OCI-M2 (cell line): ENCODE results near the gene HSPB7.
A peak's percentile ranks its signal among the peaks of the same experiment; 100 is the strongest.
"Not testable (repeated sequence)": the region's sequence is repeated elsewhere in the genome, so short reads cannot be mapped to it uniquely, and the experiment has no call there.

Experiments used
- DNase-seq: peaks from one replicate; lab custom pipeline; 2025; ENCODE audit not compliant: unreplicated experiment; lab: John Stamatoyannopoulos, UW

Gene HSPB7

DNA sequence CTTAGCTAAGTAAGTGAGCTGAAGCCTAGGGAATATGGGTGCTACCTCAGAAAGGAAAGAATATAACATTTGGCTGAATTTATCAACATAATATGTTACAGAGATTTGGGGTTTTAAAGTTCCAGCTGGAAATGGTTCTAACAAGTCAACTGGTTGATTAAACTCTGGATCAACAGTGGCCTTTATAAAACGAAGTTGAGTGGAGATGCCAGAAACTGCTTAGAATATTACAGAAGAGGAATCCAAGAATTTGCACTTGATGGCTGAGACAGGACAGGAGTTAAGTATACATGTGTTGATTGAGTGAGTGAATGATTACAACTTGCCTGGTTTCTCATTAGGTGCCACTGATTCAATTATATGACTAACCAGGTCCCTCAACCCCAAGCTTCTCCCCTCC lies 34.6 kb downstream of the HSPB7 start:
- DNase-seq: no peak

DNA sequence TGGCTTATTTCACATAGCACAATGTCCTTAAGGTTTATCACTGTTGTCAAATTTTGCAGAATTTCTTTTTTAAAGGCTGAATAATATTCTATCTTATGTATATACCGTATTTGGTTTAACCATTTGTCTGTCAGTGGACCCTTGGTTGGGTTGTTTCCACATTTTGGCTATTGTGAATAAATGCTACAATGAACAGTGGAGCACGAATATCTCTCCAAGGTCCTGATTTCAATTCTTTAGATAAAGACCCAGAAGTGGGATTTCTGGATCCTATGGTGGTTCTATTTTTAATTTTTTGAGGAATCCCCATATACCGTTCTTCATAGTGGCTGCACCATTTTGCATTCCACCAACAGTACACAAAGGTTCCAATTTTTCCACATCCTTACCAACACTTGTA lies 36.2 kb downstream of the HSPB7 start:
- no peak for DNase-seq

GRCh38 chr1:15977947-15978346 lies 39.9 kb downstream of the HSPB7 start:
- not testable (repeated sequence) for DNase-seq

- peak; percentile 25 for DNase-seq
These were observed 41.8 kb downstream of the HSPB7 start, which contains the start of gene ZBTB17 for GRCh38 chr1:15975805-15976680. Gene ZBTB17 (minus strand): TSS chr1:15976101. CDS start chr1:15948495, 27,606 bp downstream.

- no peak for DNase-seq
These were observed 42.5 kb downstream of the HSPB7 start for GRCh38 chr1:15975358-15975804.

DNA sequence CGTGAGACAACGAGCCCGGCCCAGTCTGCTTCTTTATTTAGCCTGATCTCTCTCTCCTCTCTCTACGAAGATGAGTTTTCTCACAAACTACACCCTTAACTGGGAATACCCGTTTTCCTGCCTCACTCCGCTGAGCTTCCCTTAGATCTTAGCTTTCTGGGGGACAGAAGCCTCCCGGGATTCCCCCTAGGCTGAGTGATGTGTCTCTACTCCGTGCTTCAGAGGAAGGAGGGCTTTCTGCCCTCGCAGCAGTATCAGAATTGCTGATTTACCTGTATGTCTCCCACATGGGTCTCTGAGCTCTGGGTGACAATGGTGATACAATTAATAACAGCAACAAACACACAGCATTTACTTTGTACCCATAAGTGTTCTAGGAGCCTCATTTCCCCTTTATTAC lies 43.0 kb downstream of the HSPB7 start:
- DNase-seq: no peak

- no peak for DNase-seq
These were observed 44.1 kb downstream of the HSPB7 start for GRCh38 chr1:15973772-15974171.

GRCh38 chr1:15972409-15972808 lies 45.4 kb downstream of the HSPB7 start:
- no peak for DNase-seq

- DNase-seq: no peak
These were observed 46.9 kb downstream of the HSPB7 start for GRCh38 chr1:15970911-15971310.

DNA sequence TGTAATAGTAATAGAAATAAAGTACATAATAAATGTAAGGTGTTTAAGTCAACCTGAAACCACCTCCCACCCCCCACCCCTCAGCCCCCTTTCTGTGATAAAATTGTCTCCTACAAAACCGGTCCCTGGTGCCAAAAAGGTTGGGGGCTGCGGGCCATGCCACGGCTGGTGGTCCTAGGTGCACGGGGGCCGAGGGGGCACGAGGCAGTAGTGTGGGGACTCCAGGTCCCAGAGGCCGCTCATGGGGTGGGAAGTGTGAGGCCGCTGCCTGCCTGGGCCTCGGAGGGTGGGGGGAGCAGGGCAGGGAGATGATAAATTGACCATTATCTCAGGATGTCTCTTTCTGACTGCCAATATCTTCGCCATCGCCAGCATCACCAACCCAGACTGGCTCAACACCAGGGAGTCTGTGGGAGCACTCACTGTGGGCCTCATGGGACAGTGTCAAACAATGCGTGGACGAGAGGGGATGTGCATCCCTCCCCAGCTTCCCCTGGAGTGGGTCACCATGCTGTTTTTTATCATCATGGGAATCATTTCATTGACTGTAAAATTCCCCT lies 48.4 kb downstream of the HSPB7 start:
- no peak for DNase-seq

DNA sequence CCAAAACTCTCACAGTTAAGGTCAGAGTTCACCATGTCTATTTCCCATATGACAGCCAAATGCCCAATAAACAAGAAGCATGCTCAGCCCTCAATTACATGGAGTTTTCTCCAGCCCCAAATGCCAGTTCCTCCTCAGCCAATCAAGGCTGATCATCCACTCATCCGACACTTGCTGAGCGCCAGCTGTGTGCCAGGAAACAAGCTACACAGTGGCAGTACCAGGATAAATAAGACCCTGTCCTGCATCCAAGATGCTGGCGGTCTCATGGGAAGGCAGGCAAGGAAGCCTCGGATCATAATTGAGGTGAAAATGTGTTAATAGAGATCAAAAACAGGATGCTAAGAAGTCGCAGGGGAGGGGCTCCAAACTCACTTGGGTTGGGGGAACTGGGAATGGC lies 49.7 kb downstream of the HSPB7 start:
- no peak for DNase-seq

DNA sequence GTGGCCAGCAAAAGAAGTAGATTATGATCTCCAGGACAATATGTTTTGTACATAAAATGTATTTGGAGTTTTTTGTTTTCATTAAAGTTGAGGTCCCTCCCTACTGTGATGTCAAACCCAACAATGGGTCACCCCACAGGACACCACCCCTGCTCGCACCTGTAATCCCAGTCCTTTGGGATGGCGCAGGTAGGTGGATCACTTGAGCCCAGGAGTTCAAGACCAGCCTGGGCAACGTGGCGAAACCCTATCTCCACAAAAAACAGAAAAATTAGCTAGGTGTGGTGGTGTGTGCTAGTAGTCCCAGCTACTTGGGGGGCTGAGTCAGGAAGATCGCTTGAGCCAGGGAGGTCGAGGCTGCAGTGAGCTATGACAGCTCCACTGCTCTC lies 50.9 kb downstream of the HSPB7 start:
- no peak for DNase-seq

DNA sequence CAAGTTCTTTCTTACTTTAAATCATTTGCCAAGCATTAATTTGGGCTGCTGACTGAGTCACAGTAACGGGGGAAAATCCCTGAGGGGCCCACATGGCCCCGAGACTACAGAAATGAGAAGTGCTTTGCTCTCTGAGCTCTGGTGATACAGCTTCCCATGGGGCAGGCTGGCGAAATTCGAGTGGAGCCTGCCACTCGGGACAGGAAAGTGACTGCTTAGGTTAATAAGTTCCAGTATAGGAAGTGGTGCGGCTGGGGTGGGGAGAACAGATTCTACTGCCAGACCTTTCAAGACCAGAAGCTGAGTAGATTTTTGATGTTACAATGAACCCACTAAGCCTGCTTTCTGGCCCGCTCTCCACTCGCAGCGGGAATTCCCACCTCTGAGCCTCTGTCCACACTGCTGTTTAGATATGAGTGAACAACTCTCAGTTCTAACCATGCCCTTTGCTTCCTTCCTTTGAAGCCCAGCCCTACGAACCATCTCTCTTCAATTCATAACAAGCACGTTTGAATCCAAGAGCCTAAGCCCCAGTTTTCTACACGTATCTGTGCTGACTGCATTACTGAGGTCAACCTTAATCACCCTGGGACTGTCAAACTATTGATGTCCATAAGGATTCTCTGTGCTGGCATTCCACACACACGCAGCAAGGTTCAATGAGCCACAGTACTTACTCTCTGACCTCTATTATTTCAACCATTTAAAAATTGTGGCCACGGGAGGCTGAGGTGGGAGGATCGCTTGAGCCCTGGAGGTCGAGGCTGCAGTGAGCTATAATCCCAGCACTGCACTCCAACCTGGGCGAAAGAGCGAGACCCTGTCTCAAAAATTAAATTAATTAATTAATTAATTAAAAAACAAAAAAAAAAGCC lies 51.5 kb downstream of the HSPB7 start:
- no peak for DNase-seq

- DNase-seq: no peak
These were observed 52.5 kb downstream of the HSPB7 start for GRCh38 chr1:15965228-15965767.
